GM12865 (cell line): ENCODE measurements around the gene EFEMP1.
A peak's percentile ranks its signal among the peaks of the same experiment; 100 is the strongest.

Experiments
- DNase-seq: peaks from one replicate; pipeline ENCODE4 v3.0.0; 2010; ENCODE audit warnings: low read depth
- H3K4me3 ChIP-seq: 2 replicates; pipeline ENCODE4 v1.5.1; 2011; ENCODE audit warnings: mild to moderate bottlenecking, low read depth, low read length, control low read depth
- TF ChIP-seq, protein P1 (sequence below): IDR thresholded peaks from 2 replicates; pipeline ENCODE4 v1.5.1; 2011; ENCODE audit warnings: low read length, control low read depth, low read depth, inconsistent platforms; ENCODE audit not compliant: insufficient read depth; ENCODE audit errors: missing control alignments

EFEMP1 gene

GRCh38 chr2:55922291-55922907 is 1.2 kb downstream of the EFEMP1 start:
- H3K4me3 ChIP-seq: peak overlapping the region; percentile 13
- no peak for DNase-seq
- TF ChIP-seq, protein P1, sequence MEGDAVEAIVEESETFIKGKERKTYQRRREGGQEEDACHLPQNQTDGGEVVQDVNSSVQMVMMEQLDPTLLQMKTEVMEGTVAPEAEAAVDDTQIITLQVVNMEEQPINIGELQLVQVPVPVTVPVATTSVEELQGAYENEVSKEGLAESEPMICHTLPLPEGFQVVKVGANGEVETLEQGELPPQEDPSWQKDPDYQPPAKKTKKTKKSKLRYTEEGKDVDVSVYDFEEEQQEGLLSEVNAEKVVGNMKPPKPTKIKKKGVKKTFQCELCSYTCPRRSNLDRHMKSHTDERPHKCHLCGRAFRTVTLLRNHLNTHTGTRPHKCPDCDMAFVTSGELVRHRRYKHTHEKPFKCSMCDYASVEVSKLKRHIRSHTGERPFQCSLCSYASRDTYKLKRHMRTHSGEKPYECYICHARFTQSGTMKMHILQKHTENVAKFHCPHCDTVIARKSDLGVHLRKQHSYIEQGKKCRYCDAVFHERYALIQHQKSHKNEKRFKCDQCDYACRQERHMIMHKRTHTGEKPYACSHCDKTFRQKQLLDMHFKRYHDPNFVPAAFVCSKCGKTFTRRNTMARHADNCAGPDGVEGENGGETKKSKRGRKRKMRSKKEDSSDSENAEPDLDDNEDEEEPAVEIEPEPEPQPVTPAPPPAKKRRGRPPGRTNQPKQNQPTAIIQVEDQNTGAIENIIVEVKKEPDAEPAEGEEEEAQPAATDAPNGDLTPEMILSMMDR: no peak

- TF ChIP-seq, protein P1: no peak
- no peak overlapping the region for H3K4me3 ChIP-seq
- DNase-seq: no peak
Measured at GRCh38 chr2:55919574-55919973, 4.0 kb downstream of the EFEMP1 start.

DNA sequence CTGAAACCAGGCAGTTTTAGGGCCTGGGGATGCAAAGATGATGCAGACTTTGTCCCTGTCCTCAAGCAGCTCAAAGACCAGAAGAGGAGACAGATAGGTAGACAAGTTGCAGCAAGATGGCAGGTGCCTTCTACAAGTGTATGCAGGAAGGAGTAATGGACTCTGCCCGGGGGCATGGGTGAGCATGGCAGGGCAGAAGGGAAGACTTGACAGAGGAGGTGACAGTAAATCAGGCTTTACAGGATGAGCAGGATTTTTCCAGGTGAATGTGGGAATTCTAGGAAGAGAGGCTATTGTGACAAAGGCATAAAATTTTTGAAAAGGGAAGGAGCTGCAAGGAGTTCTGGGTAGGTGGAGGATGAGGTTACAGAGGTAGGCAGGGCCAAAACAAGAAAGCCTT is 4.7 kb downstream of the EFEMP1 start:
- no peak for DNase-seq
- no peak overlapping the region for H3K4me3 ChIP-seq
- TF ChIP-seq, protein P1: no peak

DNA sequence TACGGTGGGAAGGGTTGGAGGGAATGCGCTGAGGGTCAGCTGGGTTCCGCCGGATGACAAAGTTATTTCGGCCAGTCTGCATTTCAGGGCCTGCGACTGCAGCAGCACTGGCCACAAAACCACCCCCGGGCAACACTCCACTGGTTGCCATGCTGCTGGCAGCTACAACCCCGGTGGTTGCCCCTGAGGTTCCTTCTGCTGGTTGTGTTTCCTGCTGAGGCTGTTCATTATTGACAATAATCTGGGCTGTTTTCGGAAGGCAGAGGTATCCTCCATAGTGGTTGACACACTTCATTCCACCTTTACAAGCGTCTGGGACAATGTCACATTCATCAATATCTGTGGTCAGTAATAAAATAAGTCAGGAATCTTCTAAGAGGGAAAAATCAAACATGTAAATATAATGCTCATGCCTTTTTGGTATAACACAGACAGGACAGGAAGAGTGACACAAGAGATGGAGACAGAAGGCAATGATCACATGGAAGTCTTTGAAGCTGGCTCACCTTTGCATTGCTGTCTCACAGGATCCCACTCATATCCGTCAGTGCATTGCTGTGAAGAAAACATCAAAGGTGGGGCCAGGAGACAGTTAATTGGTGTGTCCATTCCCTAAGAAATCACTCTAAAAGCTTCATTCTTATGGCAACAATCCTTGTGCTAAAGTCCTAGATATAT is 5.7 kb downstream of the EFEMP1 start:
- no peak overlapping the region for H3K4me3 ChIP-seq
- no peak for DNase-seq
- TF ChIP-seq, protein P1: no peak

- H3K4me3 ChIP-seq: no peak overlapping the region
- TF ChIP-seq, protein P1: no peak
- DNase-seq: peak; percentile 65
Measured at GRCh38 chr2:55917117-55917516, 6.5 kb downstream of the EFEMP1 start.

GRCh38 chr2:55916473-55917049 is 7.0 kb downstream of the EFEMP1 start:
- DNase-seq: no peak
- no peak overlapping the region for H3K4me3 ChIP-seq
- TF ChIP-seq, protein P1: no peak
